Sciatic nerve (tissue), 2 donors: ENCODE results near the gene MON1B. TPM values are rescaled to one million over a fixed set of nuclear protein-coding genes. Genes with fewer than 3 reads are reported as not detected.
"Not testable (repeated sequence)": the region's sequence is repeated elsewhere in the genome, so short reads cannot be mapped to it uniquely, and the experiment has no call there.

Experiments used
- ATAC-seq: fragments of 200-7000 bp; cut with Tn5 transposase; one replicate; pipeline ENCODE4 v1.9.1; 2020; ENCODE audit warnings: mild to moderate bottlenecking, moderate library complexity
- DNase-seq: peaks from one replicate; pipeline ENCODE4 v3.0.0-alpha.2; 2020; ENCODE audit warnings: low spot score
- intact Hi-C: fragments of 100-400 bp; cut with DNase I; formaldehyde crosslinking; loops from one replicate; pipeline ENCODE4 v1.14.2; 2022
- total RNA-seq: library from RNA; stranded (reverse); fragmentation: NEBNext Ultra II Directional; extraction: Animal tissue kit (Norgen Biotek cat#: 25700); gene quantifications from one replicate; pipeline ENCODE4 v1.2.1, GENCODE V29; 2021
- donor health status: DM: no; HTN: no; CAD: no.
- donor health status: DM: no; HTN: no; CAD: no.

MON1B gene
- total RNA-seq, 1 donor from 2014 or later, result 45.4 TPM

DNA sequence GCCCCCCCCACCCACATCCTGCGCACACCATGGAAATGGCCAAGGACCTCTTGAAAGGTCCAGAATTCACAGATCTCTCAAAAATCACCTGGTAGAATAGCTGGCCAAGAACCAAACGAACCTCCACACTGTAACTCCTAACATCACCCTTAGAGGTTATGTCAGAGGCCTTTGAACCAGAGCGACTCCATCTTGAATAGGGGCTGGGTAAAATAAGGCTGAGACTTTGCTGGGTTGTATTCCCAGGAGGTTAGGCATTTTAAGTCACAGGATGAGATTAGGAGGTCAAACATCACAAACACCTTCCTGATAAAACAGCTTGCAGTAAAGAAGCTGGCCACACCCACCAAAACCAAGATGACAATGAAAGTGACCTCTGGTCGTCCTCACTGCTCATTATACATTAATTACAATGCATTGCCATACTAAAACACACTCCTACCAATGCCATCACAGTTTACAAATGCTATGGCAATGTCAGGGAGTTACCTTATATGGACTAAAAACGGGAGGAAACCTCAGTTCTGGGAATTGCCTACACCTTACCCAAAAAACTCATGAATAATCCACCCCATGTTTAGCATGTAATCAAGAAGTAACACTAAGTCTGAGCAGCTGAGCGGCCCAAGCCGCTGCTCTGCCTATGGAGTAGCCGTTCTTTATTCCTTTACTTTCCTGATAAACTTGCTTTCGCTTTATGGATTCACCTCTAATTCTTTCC, 43.0 kb downstream of the MON1B start:
- ATAC-seq, result no peak
- intact Hi-C loops, result no loop called here
- no peak for DNase-seq

DNA sequence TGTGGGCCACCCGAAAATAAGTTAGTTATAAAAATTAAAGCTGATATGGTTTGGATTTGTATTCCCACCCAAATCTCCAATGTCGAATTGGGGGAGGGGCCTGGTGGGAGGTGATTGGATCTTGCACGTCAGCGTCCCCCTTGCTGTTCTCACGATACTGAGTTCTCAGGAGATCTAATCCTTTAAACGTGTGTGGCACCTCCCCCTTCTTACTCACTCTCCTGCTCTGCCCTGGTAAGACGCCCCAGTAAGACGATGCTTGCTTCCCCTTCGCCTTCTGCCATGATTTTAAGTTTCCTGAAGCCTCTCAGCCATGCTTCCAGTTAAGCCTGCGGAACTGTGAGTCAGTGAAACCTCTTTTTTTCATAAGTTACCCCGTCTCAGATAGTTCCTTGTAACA, 43.6 kb downstream of the MON1B start:
- ATAC-seq (no peak), DNase-seq (no peak)
- intact Hi-C loops, result loop anchor here (5.0 kb wide), 1 partner anchor 348 kb away; no protein-coding TSS in a partner anchor

DNA sequence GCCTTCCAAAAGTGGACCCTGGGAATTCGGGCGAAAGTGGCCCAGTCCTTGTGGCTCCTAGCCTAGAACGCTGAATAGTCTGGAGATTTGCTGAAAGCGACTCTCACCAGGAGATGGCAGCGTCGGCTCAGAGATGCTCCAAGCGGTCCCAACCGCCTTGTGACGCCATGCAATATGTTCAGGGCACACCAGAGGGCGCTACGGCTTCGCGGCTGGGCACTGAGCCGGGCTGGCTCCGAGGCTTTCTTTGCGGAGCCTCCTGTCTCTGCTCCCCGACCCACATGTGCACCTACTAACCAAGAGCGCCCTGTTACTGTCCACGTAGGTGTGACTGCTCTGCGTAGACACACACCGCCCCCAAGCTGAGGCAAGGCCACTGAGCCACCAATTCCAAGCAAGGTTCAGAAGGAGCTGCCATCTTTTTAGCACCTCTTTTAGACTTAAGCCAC, 45.1 kb downstream of the MON1B start:
- intact Hi-C loops, result loop anchor here (5.0 kb wide), 1 partner anchor 346 kb away; no protein-coding TSS in a partner anchor
- ATAC-seq (peak; percentile 97), DNase-seq (peak; percentile 93)

DNA sequence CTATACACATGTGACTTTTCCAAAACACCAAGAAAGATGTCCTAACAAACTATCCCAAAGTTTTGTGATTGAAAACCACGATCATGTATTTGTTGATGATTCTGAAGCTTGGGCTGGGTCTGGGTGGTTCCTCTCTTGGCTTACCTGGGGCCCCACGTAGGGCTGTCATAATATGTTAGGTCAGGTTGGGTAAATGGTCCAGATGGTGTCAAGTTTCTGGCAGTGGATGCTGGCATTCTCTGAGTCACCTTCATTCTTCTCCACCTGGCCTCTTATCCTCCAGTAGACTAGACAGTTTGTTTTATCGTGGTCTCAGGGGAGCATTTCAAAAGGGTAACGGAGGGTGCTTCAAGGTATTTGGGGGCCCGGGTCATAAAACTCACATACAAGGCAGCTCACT, 47.6 kb downstream of the MON1B start:
- ATAC-seq, result no peak
- no peak for DNase-seq
- intact Hi-C loops, result loop anchor here (5.0 kb wide), 1 partner anchor 344 kb away; no protein-coding TSS in a partner anchor

DNA sequence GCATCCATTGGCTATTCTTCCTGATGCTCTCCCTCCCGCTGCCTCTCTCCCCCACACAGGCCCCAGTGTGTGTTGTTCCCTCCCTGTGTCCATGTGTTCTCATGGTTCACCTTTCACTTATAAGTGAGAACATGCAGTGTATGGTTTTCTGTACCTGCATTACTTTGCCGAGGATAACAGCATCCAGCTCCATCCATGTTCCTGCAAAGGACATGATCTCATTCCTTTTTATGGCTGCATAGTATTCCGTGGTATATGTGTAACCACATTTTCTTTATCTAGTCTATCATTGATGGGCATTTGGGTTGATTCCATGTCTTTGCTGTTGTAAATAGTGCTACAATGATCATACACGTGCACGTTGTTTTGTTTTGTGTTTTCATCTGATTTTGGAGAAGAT, 51.5 kb downstream of the MON1B start:
- intact Hi-C loops, ATAC-seq, DNase-seq: not testable (repeated sequence)

DNA sequence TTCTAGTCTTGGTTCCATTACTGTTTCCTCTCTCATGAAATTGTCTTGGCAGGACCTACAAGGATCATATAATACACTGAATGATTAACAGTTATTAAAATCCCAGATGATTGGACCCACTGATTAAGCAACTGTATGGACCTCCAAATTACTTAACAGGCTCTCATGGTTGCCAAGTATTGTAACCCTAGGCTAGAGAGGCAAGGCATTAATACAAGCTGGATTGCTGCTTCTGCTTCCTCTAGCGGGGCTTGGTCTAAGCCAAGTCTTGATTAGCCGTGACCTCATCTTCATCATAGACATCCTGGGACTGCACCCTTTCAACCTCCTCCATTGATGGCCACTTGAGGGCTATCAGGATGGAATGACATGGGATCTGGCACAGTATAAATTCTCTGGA, 55.2 kb downstream of the MON1B start:
- ATAC-seq (peak; percentile 39), DNase-seq (no peak)
- intact Hi-C loops, result no loop called here

DNA sequence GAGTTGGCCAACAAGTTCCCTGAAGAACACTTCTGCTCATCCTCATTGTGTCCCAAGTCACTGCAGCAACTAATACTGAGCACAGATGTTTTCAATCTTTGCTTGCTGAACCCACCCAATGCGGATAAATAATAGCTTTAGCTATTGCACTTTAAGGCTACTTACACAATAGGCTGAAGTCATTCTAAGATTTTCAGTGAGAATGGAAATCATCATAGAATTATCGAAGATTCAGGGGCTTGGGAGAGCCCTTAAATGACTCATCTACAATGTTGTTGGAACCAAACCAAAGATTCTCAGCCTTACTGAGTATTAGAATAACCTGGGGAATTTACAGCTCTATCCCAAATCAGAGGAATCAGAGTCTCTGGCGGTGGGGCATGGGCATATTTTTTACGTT, 59.4 kb downstream of the MON1B start:
- intact Hi-C loops, result no loop called here
- ATAC-seq, result no peak

More for the DNA sequence above, 59.4 kb downstream of the MON1B start:
- DNase-seq, result no peak

Other genes starting within 250 kb of the MON1B start
- 3.9 TPM for gene SYCE1L, start 8.2 kb downstream of the MON1B start, total RNA-seq
- 1.4 TPM for gene ADAMTS18, start 243.8 kb downstream of the MON1B start, total RNA-seq